Measurements from ENCODE around the gene PEX12. TPM values are rescaled to one million over a fixed set of nuclear protein-coding genes. Genes with fewer than 3 reads are reported as not detected.
A peak's percentile ranks its signal among the peaks of the same experiment; 100 is the strongest.

PEX12 gene
- total and polyA plus RNA-seq, 9 of the 15 experiments (the other 6 are each of a cell fraction or from before 2014, with no cell fraction given), result 4.0 to 12.4 (median 6.4) TPM

GRCh38 chr17:35588196-35588920 is 10.0 kb upstream of the PEX12 start (continued):
- TF ChIP-seq ZNF592 (IDR thresholded peaks at IDR 0.05) (peak; percentile 83), GATA2 (CRISPR knock-in tag; IDR thresholded peaks at IDR 0.05) (no peak), L3MBTL2 (IDR thresholded peaks at IDR 0.05) (peak; percentile 61; the same call in 1 of the 2 replicates), ZNF280A (IDR thresholded peaks at IDR 0.05; ENCODE audit: low read depth, partially characterized antibody) (no peak), NEUROD1 (IDR thresholded peaks at IDR 0.05; ENCODE audit: borderline replicate concordance, low read depth, low read length, partially characterized antibody) (no peak), U2AF1 (optimal IDR thresholded peaks at IDR 0.05; ENCODE audit: low read depth, low read length) (no peak), ZNF143 (CRISPR knock-in tag; IDR thresholded peaks at IDR 0.05) (no peak), KHSRP (IDR thresholded peaks at IDR 0.05) (no peak), ZBTB9 (CRISPR knock-in tag; IDR thresholded peaks at IDR 0.05) (no peak), ADNP (tag; IDR thresholded peaks at IDR 0.05) (no peak), TARDBP (IDR thresholded peaks at IDR 0.05) (no peak), ZSCAN32 (CRISPR knock-in tag; IDR thresholded peaks at IDR 0.05) (no peak), FOS (IDR thresholded peaks at IDR 0.05; ENCODE audit: extremely low read depth, insufficient read length) (no peak), NUFIP1 (IDR thresholded peaks at IDR 0.05; ENCODE audit: partially characterized antibody) (no peak), MCM3 (IDR thresholded peaks at IDR 0.05) (no peak), ZNF507 (tag; conservative IDR thresholded peaks at IDR 0.05) (no peak), ETV1 (tag; conservative IDR thresholded peaks at IDR 0.05; ENCODE audit: low read depth) (no peak), PTTG1 (tag; IDR thresholded peaks at IDR 0.05; ENCODE audit: low read depth) (no peak), SPI1 (IDR thresholded peaks at IDR 0.05; ENCODE audit: borderline replicate concordance, low read depth, low read length) (no peak), TAF1 (IDR thresholded peaks at IDR 0.05; ENCODE audit: control insufficient read depth, extremely low read depth, insufficient read depth, low read length, severe bottlenecking) (peak; percentile 26), EGR1 (conservative IDR thresholded peaks at IDR 0.05) (no peak), ESRRB (CRISPR knock-in tag; IDR thresholded peaks at IDR 0.05; ENCODE audit: borderline replicate concordance) (no peak), POLR2A (conservative IDR thresholded peaks at IDR 0.05) (0 out of 2 replicates have a peak, but pooled peaks have one; percentile 40), ZNF197 (CRISPR knock-in tag; IDR thresholded peaks at IDR 0.05; ENCODE audit: low read depth) (no peak)

Measured in K562 (cell line).